Coronary artery (tissue), 2 donors: Measurements from ENCODE around the gene TMEM167B.

ENCODE experiments used
- DNase-seq: peaks from one replicate; pipeline ENCODE4 v3.0.0-alpha.2; 2017; ENCODE audit warnings: low spot score
- H3K27ac ChIP-seq, 2 donors: fragments of 200-600 bp; sonication (generic); one replicate each; pipeline ENCODE4 v1.5.1; 2016 to 2019
- H3K4me3 ChIP-seq: fragments of 200-600 bp; sonication (generic); 2 replicates; pipeline ENCODE4 v1.5.1; 2016; ENCODE audit warnings: mild to moderate bottlenecking, moderate library complexity
- CTCF ChIP-seq: fragments of 200-600 bp; sonication (generic); IDR thresholded peaks from one replicate; pipeline ENCODE4 v1.5.1; 2019; ENCODE audit warnings: antibody characterized with exemption

TMEM167B gene

GRCh38 chr1:109131059-109131458 is 40.5 kb downstream of the TMEM167B start:
- Histone ChIP-seq H3K4me3 (no peak overlapping the region), H3K27ac (no peak overlapping the region)
- DNase-seq: no peak
- TF ChIP-seq CTCF: no peak

GRCh38 chr1:109131800-109132199 is 41.2 kb downstream of the TMEM167B start:
- TF ChIP-seq CTCF: no peak
- no peak overlapping the region for H3K27ac ChIP-seq
- DNase-seq: no peak
- no peak overlapping the region for H3K4me3 ChIP-seq

GRCh38 chr1:109133002-109133706 is 42.6 kb downstream of the TMEM167B start:
- Histone ChIP-seq H3K4me3 (no peak overlapping the region), H3K27ac (no peak overlapping the region)
- no peak for TF ChIP-seq CTCF
- DNase-seq: no peak

GRCh38 chr1:109133815-109134214 is 43.3 kb downstream of the TMEM167B start:
- Histone ChIP-seq H3K27ac (no peak overlapping the region), H3K4me3 (no peak overlapping the region)
- no peak for DNase-seq
- no peak for TF ChIP-seq CTCF

- DNase-seq: no peak
Measured at GRCh38 chr1:109134423-109134822, 43.9 kb downstream of the TMEM167B start.

GRCh38 chr1:109135940-109136339 is 45.4 kb downstream of the TMEM167B start:
- H3K4me3 ChIP-seq: no peak overlapping the region
- H3K27ac ChIP-seq: no peak overlapping the region
- no peak for TF ChIP-seq CTCF
- DNase-seq: no peak

More at GRCh38 chr1:109134423-109134822, 43.9 kb downstream of the TMEM167B start:
- no peak for TF ChIP-seq CTCF
- Histone ChIP-seq H3K4me3 (no peak overlapping the region), H3K27ac (no peak overlapping the region)

GRCh38 chr1:109136766-109137165 is 46.2 kb downstream of the TMEM167B start:
- H3K27ac ChIP-seq: no peak overlapping the region
- H3K4me3 ChIP-seq: no peak overlapping the region
- no peak for DNase-seq
- no peak for TF ChIP-seq CTCF
